H1 (cell line): ENCODE measurements around the gene S100P. TPM values are rescaled to one million over a fixed set of nuclear protein-coding genes. Genes with fewer than 3 reads are reported as not detected.

Source experiments
- CTCF ChIA-PET: fragments of 300-600 bp; sonication (Branson Sonifier 250); formaldehyde crosslinking; loops from one replicate; lab custom pipeline; 2021; ENCODE audit not compliant: partially characterized antibody; lab: Charles Lee
- POLR2A ChIA-PET: fragments of 300-600 bp; sonication (Branson Sonifier 250); formaldehyde crosslinking; loops from one replicate; lab custom pipeline; 2021; ENCODE audit warnings: inconsistent platforms; ENCODE audit not compliant: partially characterized antibody; lab: Charles Lee
- DNase-seq, 2 experiments: peaks; one replicate each; pipeline versions ENCODE4 v3.0.0 to v3.0.0-alpha.2; 2010 to 2022; ENCODE audit warnings: low spot score in 2 of 2, low read depth in 1 of 2, mixed read lengths in 1 of 2
- FAIRE-seq: peaks from 2 replicates; lab custom pipeline; 2011; peaks lifted over from hg19 to GRCh38; lab: Jason Lieb, UNC
- H2AFZ ChIP-seq: 2 replicates; pipeline ENCODE4 v1.8.1; 2012; ENCODE audit warnings: low read length, inconsistent platforms
- H2AK5ac ChIP-seq: 2 replicates; pipeline ENCODE4 v1.6.1; 2013; ENCODE audit warnings: low read depth, low read length
- H2BK120ac ChIP-seq: replicated peaks from 2 replicates; pipeline ENCODE3; 2013; ENCODE audit warnings: low read depth, low read length, inconsistent platforms
- H2BK12ac ChIP-seq: 2 replicates; pipeline ENCODE4 v1.6.1; 2013; ENCODE audit warnings: low read depth, low read length
- H2BK15ac ChIP-seq: 2 replicates; pipeline ENCODE4 v1.6.1; 2013; ENCODE audit warnings: low read length
- H2BK20ac ChIP-seq: 2 replicates; pipeline ENCODE4 v1.6.1; 2013; ENCODE audit warnings: low read length
- H2BK5ac ChIP-seq: 2 replicates; pipeline ENCODE4 v1.6.1; 2013; ENCODE audit warnings: low read depth, low read length
- H3K14ac ChIP-seq: 2 replicates; pipeline ENCODE4 v1.6.1; 2013; ENCODE audit warnings: inconsistent platforms; ENCODE audit not compliant: insufficient read length
- H3K18ac ChIP-seq: 2 replicates; pipeline ENCODE4 v1.6.1; 2013; ENCODE audit warnings: low read length; ENCODE audit errors: extremely low read depth
- H3K23ac ChIP-seq: 2 replicates; pipeline ENCODE4 v1.6.1; 2013; ENCODE audit warnings: inconsistent platforms; ENCODE audit not compliant: insufficient read length
- H3K23me2 ChIP-seq: 2 replicates; pipeline ENCODE4 v1.6.1; 2013; ENCODE audit warnings: low read depth, low read length
- H3K27ac ChIP-seq: 2 replicates; pipeline ENCODE4 v1.6.1; 2011; ENCODE audit warnings: low read depth, low read length, inconsistent platforms
- H3K27me3 ChIP-seq, 4 experiments: replicated peaks in 1 of 4; 1 replicate in 1 of 4; 2 replicates in 3 of 4; pipeline versions ENCODE4 v1.6.1 to v1.8.1; 2011 to 2013; ENCODE audit warnings: low read length in 3 of 4, mild to moderate bottlenecking in 3 of 4, inconsistent platforms in 2 of 4, mixed read lengths in 2 of 4, moderate library complexity in 1 of 4; ENCODE audit not compliant: control insufficient read depth in 3 of 4, insufficient read depth in 3 of 4; ENCODE audit errors: extremely low read depth in 1 of 4
- H3K36me3 ChIP-seq, 4 experiments: 2 replicates each; pipeline versions ENCODE4 v1.6.1 to v1.8.1; 2011 to 2013; ENCODE audit warnings: mild to moderate bottlenecking in 4 of 4, low read length in 3 of 4, moderate library complexity in 2 of 4, control low read depth in 1 of 4, inconsistent platforms in 1 of 4; ENCODE audit not compliant: insufficient read depth in 4 of 4, control insufficient read depth in 2 of 4
- H3K4ac ChIP-seq: replicated peaks from 2 replicates; pipeline ENCODE3; 2013; ENCODE audit warnings: low read length, low read depth, mixed read lengths, inconsistent platforms; ENCODE audit not compliant: insufficient read length
- H3K4me1 ChIP-seq, 4 experiments: replicated peaks in 1 of 4; 1 replicate in 1 of 4; 2 replicates in 3 of 4; pipeline versions ENCODE4 v1.6.1 to v1.8.1; 2011 to 2013; ENCODE audit warnings: low read length in 3 of 4, inconsistent platforms in 2 of 4, mixed read lengths in 1 of 4; ENCODE audit not compliant: insufficient read depth in 4 of 4, control insufficient read depth in 3 of 4
- H3K4me2 ChIP-seq, 2 experiments: 2 replicates each; pipeline versions ENCODE4 v1.6.1 to v1.8.1; 2011 to 2013; ENCODE audit warnings: low read depth in 2 of 2, low read length in 2 of 2, control low read depth in 1 of 2, inconsistent platforms in 1 of 2, mild to moderate bottlenecking in 1 of 2; ENCODE audit not compliant: insufficient read depth in 1 of 2
- H3K4me3 ChIP-seq, 4 experiments: fragments of 200-600, 300-600 bp in 1 of 4; sonication (generic), shearing (Covaris generic), sonication (Bioruptor Twin) in 1 of 4; 2 replicates each; pipeline versions ENCODE4 v1.5.1 to v1.8.1; 2011 to 2016; ENCODE audit warnings: low read length in 4 of 4, low read depth in 3 of 4, control low read depth in 2 of 4, inconsistent platforms in 2 of 4, mild to moderate bottlenecking in 2 of 4, mixed read lengths in 1 of 4, moderate library complexity in 1 of 4; ENCODE audit not compliant: insufficient read depth in 2 of 4; ENCODE audit errors: extremely low read depth in 1 of 4
- H3K56ac ChIP-seq: replicated peaks from 2 replicates; pipeline ENCODE3; 2013; ENCODE audit warnings: low read depth, mild to moderate bottlenecking, mixed read lengths, low read length, inconsistent platforms; ENCODE audit not compliant: insufficient read length
- H3K79me1 ChIP-seq: 2 replicates; pipeline ENCODE4 v1.6.1; 2013; ENCODE audit warnings: low read depth, low read length, control low read depth
- H3K79me2 ChIP-seq, 2 experiments: 2 replicates each; pipeline versions ENCODE4 v1.6.1 to v1.8.1; 2012 to 2013; ENCODE audit warnings: low read length in 2 of 2, mild to moderate bottlenecking in 2 of 2, inconsistent platforms in 1 of 2; ENCODE audit not compliant: insufficient read depth in 2 of 2, control insufficient read depth in 1 of 2
- H3K9ac ChIP-seq, 4 experiments: replicated peaks in 1 of 4; 1 replicate in 1 of 4; 2 replicates in 3 of 4; pipeline versions ENCODE4 v1.6.1 to v1.8.1; 2011 to 2013; ENCODE audit warnings: low read depth in 3 of 4, low read length in 3 of 4, control low read depth in 2 of 4, mild to moderate bottlenecking in 2 of 4, moderate library complexity in 2 of 4, inconsistent platforms in 1 of 4; ENCODE audit errors: extremely low read depth in 1 of 4
- H3K9me3 ChIP-seq, 2 experiments: 2 replicates each; pipeline versions ENCODE4 v1.6.1 to v1.8.1; 2012 to 2013; ENCODE audit warnings: mild to moderate bottlenecking in 2 of 2, moderate library complexity in 2 of 2, control low read depth in 1 of 2, inconsistent platforms in 1 of 2, low read depth in 1 of 2, low read length in 1 of 2, mixed read lengths in 1 of 2; ENCODE audit not compliant: insufficient read depth in 2 of 2
- H4K20me1 ChIP-seq, 2 experiments: replicated peaks in 1 of 2; 2 replicates each; pipeline versions ENCODE3 to v1.8.1; 2011 to 2013; ENCODE audit warnings: inconsistent platforms in 2 of 2, low read length in 2 of 2, mild to moderate bottlenecking in 1 of 2; ENCODE audit not compliant: insufficient read depth in 2 of 2, control insufficient read depth in 1 of 2
- H4K5ac ChIP-seq: 2 replicates; pipeline ENCODE4 v1.6.1; 2013; ENCODE audit warnings: low read length, low read depth, mixed read lengths, inconsistent platforms; ENCODE audit not compliant: insufficient read length
- H4K8ac ChIP-seq: 2 replicates; pipeline ENCODE4 v1.8.0; 2013; ENCODE audit warnings: mild to moderate bottlenecking, moderate library complexity, low read length, inconsistent platforms; ENCODE audit not compliant: insufficient read depth; ENCODE audit errors: extremely low read depth
- H4K91ac ChIP-seq: replicated peaks from 2 replicates; pipeline ENCODE3; 2013; ENCODE audit warnings: low read length, mixed read lengths, inconsistent platforms; ENCODE audit not compliant: insufficient read length
- JUND ChIP-seq: IDR thresholded peaks from 2 replicates; pipeline ENCODE4 v1.6.1; 2011; ENCODE audit warnings: mild to moderate bottlenecking, improper control_type of control experiment, low read length
- WGBS, 2 experiments: shearing (Covaris generic) in 1 of 2; methylation state at CpG; one replicate each; pipeline versions ENCODE4 v1.1.6 to v1.1.7; 2013 to 2015; ENCODE audit warnings: low lambda C conversion rate in 2 of 2, mixed read lengths in 2 of 2, inconsistent platforms in 1 of 2, low coverage in 1 of 2, missing lambda C conversion rate in 1 of 2; ENCODE audit not compliant: insufficient replicate concordance in 2 of 2, insufficient coverage in 1 of 2, insufficient read length in 1 of 2; ENCODE audit errors: extremely low coverage in 1 of 2, missing lambda C conversion rate in 1 of 2; 5-methylcytosine and 5-hydroxymethylcytosine counted together
- polyA plus RNA-seq, 7 experiments: library from polyadenylated mRNA; depleted of rRNA in 3 of 7; stranded (reverse) in 5 of 7; unstranded in 2 of 7; fragments of >200 nt in 5 of 7; fragments of 200-250 nt in 2 of 7; gene quantifications; 1 replicate in 5 of 7; 2 replicates in 1 of 7; 4 replicates in 1 of 7; pipeline versions ENCODE4 v1.2.1 to v1.2.3, GENCODE V29; 2011 to 2013; ENCODE audit warnings: missing spikeins in 2 of 7, mixed read lengths in 2 of 7
- total RNA-seq: library from RNA; stranded (reverse); fragmentation: NEBNext Ultra II Directional; extraction: Animal tissue kit (Norgen Biotek cat#: 25700); gene quantifications from 2 replicates; pipeline ENCODE4 v1.2.1, GENCODE V29; 2021

S100P gene
- total and polyA plus RNA-seq, 2 of the 8 experiments (the other 6 are each of a cell fraction or from before 2014, with no cell fraction given): not detected

DNA sequence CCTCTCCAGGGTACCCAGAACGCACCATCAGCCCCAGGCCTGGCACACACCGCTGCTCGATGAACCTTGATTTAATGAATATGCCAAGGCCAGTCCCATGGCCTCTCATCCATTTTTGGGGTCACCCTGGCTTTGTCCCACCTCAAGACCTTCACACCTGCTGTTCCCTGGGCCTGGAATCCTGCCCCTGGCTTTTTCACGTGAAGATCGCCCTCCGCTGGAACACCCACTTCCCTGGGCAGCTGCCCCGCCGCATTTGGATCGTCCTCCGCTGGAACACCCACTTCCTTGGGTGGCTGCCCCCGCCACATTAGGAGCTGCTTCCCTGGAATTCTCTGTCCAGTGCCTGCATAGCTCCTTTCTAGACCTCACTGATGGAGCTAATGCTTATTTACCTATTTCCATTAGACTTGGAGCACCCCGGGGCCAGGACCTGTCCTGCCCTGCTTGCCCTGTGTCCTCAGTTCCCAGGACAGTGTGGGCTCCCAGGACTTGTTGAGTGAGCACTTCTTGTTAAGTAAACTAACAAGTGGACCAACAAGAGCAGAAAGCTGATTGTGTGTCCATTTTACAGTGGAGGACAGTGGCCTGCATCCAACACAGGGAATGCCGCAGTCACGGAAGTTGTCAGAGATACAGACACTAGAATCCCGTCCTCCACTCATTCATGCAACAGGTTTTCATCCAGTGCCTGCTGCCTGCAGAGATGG is 34.8 kb downstream of the S100P start:
- no peak overlapping the region for H4K5ac ChIP-seq
- no peak overlapping the region for H4K8ac ChIP-seq
- H3K4ac ChIP-seq: peak overlapping the region; percentile 57
- H3K23ac ChIP-seq: no peak overlapping the region
- H4K91ac ChIP-seq: peak overlapping the region; percentile 55
- ChIA-PET CTCF (interaction anchor here (0.6 to 3.9 kb wide), 6 partner anchors 8 to 199 kb away, joined by 3 to 20 read pairs (median 4); no protein-coding TSS in a partner anchor), POLR2A (interaction anchor here (1.7 kb wide), 1 partner anchor 22 kb away, joined by 4 read pairs; no protein-coding TSS in a partner anchor)
- DNase-seq: no peak
- no peak overlapping the region for H3K4me3 ChIP-seq
- H2AK5ac ChIP-seq: peak overlapping the region; percentile 39; the same call in 1 of the 2 replicates
- no peaks in the 10 kb centered on the region for H3K79me1 ChIP-seq
- peaks cover 9% of the 10 kb centered on the region for H3K23me2 ChIP-seq
- no peaks in the 10 kb centered on the region for H3K9me3 ChIP-seq
- H4K20me1 ChIP-seq: peaks cover 0 to 6% of the 10 kb centered on the region in 2 experiments
- no peak overlapping the region for H3K9ac ChIP-seq
- no peak for FAIRE-seq
- H3K4me1 ChIP-seq: peaks cover 0 to 13% (median 6%) of the 10 kb centered on the region in 4 experiments; a peak in 5 of 7 replicates
- 0 out of 2 replicates have a peak overlapping the region, but pooled peaks have one; percentile 72 for H2BK15ac ChIP-seq
- H2BK5ac ChIP-seq: 0 out of 2 replicates have a peak overlapping the region, but pooled peaks have one; percentile 5
- H2BK12ac ChIP-seq: no peak overlapping the region
- no peak overlapping the region for H3K14ac ChIP-seq
- H3K56ac ChIP-seq: no peak overlapping the region
- H3K36me3 ChIP-seq: no peaks in the 10 kb centered on the region; a peak in 1 of 8 replicates
- H2BK20ac ChIP-seq: peak overlapping the region; percentile 18; the same call in 1 of the 2 replicates
- no peak overlapping the region for H3K4me2 ChIP-seq
- no peaks in the 10 kb centered on the region for H3K27me3 ChIP-seq
- no peak overlapping the region for H2AFZ ChIP-seq
- WGBS, 2 experiments: 85% methylated on average over 15 of the region's 15 CpGs; no CpG with 5 or more reads in 1 of the 2 experiments
- peak overlapping the region; percentile 15 for H2BK120ac ChIP-seq
- H3K18ac ChIP-seq: 0 out of 2 replicates have a peak overlapping the region, but pooled peaks have one; percentile 26
- no peak overlapping the region for H3K27ac ChIP-seq
- H3K79me2 ChIP-seq: no peaks in the 10 kb centered on the region
- no peak for TF ChIP-seq JUND
